PFSK-1 (cell line): ENCODE measurements around the gene ZNF768.

Source experiments
- FOXP2 ChIP-seq: optimal IDR thresholded peaks from 2 replicates; pipeline ENCODE3; 2011; ENCODE audit warnings: borderline replicate concordance, control low read depth, inconsistent platforms; ENCODE audit not compliant: insufficient read depth; ENCODE audit errors: extremely low read length, extremely low read depth
- POLR2AphosphoS5 ChIP-seq: IDR thresholded peaks from 2 replicates; pipeline ENCODE4 v1.6.1; 2012; ENCODE audit warnings: low read depth, mild to moderate bottlenecking, control low read depth, low read length, moderate library complexity
- REST ChIP-seq, 2 experiments: IDR thresholded peaks; 2 replicates each; pipeline versions ENCODE4 v1.6.1 to v1.8.0; 2011 to 2012; ENCODE audit warnings: low read depth in 2 of 2, low read length in 2 of 2, control low read depth in 1 of 2, inconsistent platforms in 1 of 2, mild to moderate bottlenecking in 1 of 2, moderate library complexity in 1 of 2; ENCODE audit not compliant: insufficient read depth in 1 of 2
- SIN3A ChIP-seq: IDR thresholded peaks from 2 replicates; pipeline ENCODE4 v1.6.1; 2012; ENCODE audit warnings: mild to moderate bottlenecking, low read length, moderate library complexity, borderline replicate concordance; ENCODE audit not compliant: insufficient read depth
- TAF1 ChIP-seq: IDR thresholded peaks from 2 replicates; pipeline ENCODE4 v1.6.1; 2012; ENCODE audit warnings: low read length, control low read depth, borderline replicate concordance; ENCODE audit not compliant: insufficient read depth

The ZNF768 gene

GRCh38 chr16:30509081-30509765, 17.1 kb downstream of the ZNF768 start:
- TF ChIP-seq TAF1 (no peak), SIN3A (no peak), REST (IDR thresholded peaks at IDR 0.05; ENCODE audit: insufficient read depth in 1 of 2, low read depth in 2 of 2, low read length in 2 of 2) (no peak), FOXP2 (no peak), POLR2AphosphoS5 (no peak)

- TF ChIP-seq FOXP2 (no peak), REST (IDR thresholded peaks at IDR 0.05; ENCODE audit: insufficient read depth in 1 of 2, low read depth in 2 of 2, low read length in 2 of 2) (no peak), TAF1 (no peak), POLR2AphosphoS5 (no peak), SIN3A (no peak)
Observed at GRCh38 chr16:30503403-30504296, 22.7 kb downstream of the ZNF768 start.

GRCh38 chr16:30499284-30499683, 27.1 kb downstream of the ZNF768 start:
- no peak for TF ChIP-seq REST (IDR thresholded peaks at IDR 0.05; ENCODE audit: insufficient read depth in 1 of 2, low read depth in 2 of 2, low read length in 2 of 2)
- no peak for TF ChIP-seq TAF1
- no peak for TF ChIP-seq POLR2AphosphoS5
- no peak for TF ChIP-seq SIN3A
- TF ChIP-seq FOXP2, result no peak

GRCh38 chr16:30494709-30495108, 31.7 kb downstream of the ZNF768 start:
- no peak for TF ChIP-seq SIN3A
- TF ChIP-seq FOXP2, result no peak
- no peak for TF ChIP-seq TAF1
- no peak for TF ChIP-seq REST (IDR thresholded peaks at IDR 0.05; ENCODE audit: insufficient read depth in 1 of 2, low read depth in 2 of 2, low read length in 2 of 2)
- TF ChIP-seq POLR2AphosphoS5, result no peak
